ENCODE data around the gene LPAR3.

- TF ChIP-seq, protein P1, sequence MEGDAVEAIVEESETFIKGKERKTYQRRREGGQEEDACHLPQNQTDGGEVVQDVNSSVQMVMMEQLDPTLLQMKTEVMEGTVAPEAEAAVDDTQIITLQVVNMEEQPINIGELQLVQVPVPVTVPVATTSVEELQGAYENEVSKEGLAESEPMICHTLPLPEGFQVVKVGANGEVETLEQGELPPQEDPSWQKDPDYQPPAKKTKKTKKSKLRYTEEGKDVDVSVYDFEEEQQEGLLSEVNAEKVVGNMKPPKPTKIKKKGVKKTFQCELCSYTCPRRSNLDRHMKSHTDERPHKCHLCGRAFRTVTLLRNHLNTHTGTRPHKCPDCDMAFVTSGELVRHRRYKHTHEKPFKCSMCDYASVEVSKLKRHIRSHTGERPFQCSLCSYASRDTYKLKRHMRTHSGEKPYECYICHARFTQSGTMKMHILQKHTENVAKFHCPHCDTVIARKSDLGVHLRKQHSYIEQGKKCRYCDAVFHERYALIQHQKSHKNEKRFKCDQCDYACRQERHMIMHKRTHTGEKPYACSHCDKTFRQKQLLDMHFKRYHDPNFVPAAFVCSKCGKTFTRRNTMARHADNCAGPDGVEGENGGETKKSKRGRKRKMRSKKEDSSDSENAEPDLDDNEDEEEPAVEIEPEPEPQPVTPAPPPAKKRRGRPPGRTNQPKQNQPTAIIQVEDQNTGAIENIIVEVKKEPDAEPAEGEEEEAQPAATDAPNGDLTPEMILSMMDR (conservative IDR thresholded peaks at IDR 0.05 in 1 of 2, IDR thresholded peaks at IDR 0.05 in 1 of 2; ENCODE audit: extremely low read depth in 1 of 2, insufficient read depth in 1 of 2, low read depth in 1 of 2, low read length in 2 of 2), result no peak
- no peak for TF ChIP-seq EZH2 (IDR thresholded peaks at IDR 0.05; ENCODE audit: borderline replicate concordance, low read length)
These were observed 45.5 kb downstream of the LPAR3 start for GRCh38 chr1:84847253-84848250.

Data from mammary epithelial cell (primary cell).